Thymus (tissue), 11 donors: ENCODE data around the gene NFIC. TPM values are rescaled to one million over a fixed set of nuclear protein-coding genes. Genes with fewer than 3 reads are reported as not detected.

Source experiments
- DNase-seq, 9 donors: peaks; one replicate each; pipeline ENCODE4 v3.0.0-alpha.2; 2013; ENCODE audit warnings: low spot score in 9 of 9, low read depth in 6 of 9, missing footprints in 1 of 9
- H3K27ac ChIP-seq, 2 donors: one replicate each; pipeline ENCODE4 v1.5.1; 2013; ENCODE audit warnings: control low read depth in 1 of 2, low read depth in 1 of 2, low read length in 1 of 2, mild to moderate bottlenecking in 1 of 2, moderate library complexity in 1 of 2
- H3K27me3 ChIP-seq, 2 donors: one replicate each; pipeline ENCODE4 v1.5.1; 2013; ENCODE audit warnings: low read length in 1 of 2; ENCODE audit not compliant: control insufficient read depth in 2 of 2, insufficient read depth in 1 of 2
- H3K36me3 ChIP-seq, 2 donors: one replicate each; pipeline ENCODE4 v1.5.1; 2013; ENCODE audit warnings: low read length in 1 of 2, mild to moderate bottlenecking in 1 of 2, moderate library complexity in 1 of 2; ENCODE audit not compliant: control insufficient read depth in 2 of 2, insufficient read depth in 2 of 2
- H3K4me1 ChIP-seq, 2 donors: one replicate each; pipeline ENCODE4 v1.5.1; 2013; ENCODE audit warnings: low read length in 2 of 2; ENCODE audit not compliant: control insufficient read depth in 2 of 2, insufficient read depth in 2 of 2
- H3K4me3 ChIP-seq, 2 donors: one replicate each; pipeline ENCODE4 v1.5.1; 2013; ENCODE audit warnings: low read length in 2 of 2, control low read depth in 1 of 2, mild to moderate bottlenecking in 1 of 2
- H3K9me3 ChIP-seq, 2 donors: one replicate each; pipeline ENCODE4 v1.5.1; 2013; ENCODE audit warnings: low read length in 1 of 2, mild to moderate bottlenecking in 1 of 2; ENCODE audit not compliant: control insufficient read depth in 2 of 2, insufficient read depth in 1 of 2
- WGBS: extraction: QIAGEN DNeasy Blood & Tissue Kit; methylation state at CpG from one replicate; pipeline ENCODE4 v1.1.7; 2013; 5-methylcytosine and 5-hydroxymethylcytosine counted together
- polyA plus RNA-seq: library from polyadenylated mRNA; stranded (reverse); fragments of 200-250 nt; gene quantifications from one replicate; pipeline ENCODE4 v1.2.3, GENCODE V29; 2013
- total RNA-seq: library from RNA; stranded (reverse); fragments of 120-200 nt; gene quantifications from one replicate; pipeline ENCODE4 v1.2.4, GENCODE V29; 2013
- donor health status: healthy.

Gene NFIC
- total and polyA plus RNA-seq, 2 donors, result 2.1 to 17.0 TPM

- peaks cover 0 to 13% of the 10 kb centered on the region in 2 donors for H3K4me1 ChIP-seq
- no peak for DNase-seq
These were observed 89.7 kb downstream of the NFIC start for GRCh38 chr19:3455960-3456601.

GRCh38 chr19:3456925-3457527 is 90.6 kb downstream of the NFIC start:
- H3K27me3 ChIP-seq, result peaks cover 0 to 28% of the 10 kb centered on the region in 2 donors
- no peak overlapping the region for H3K4me3 ChIP-seq
- peaks cover 0 to 13% of the 10 kb centered on the region in 2 donors for H3K4me1 ChIP-seq
- peaks cover 7 to 38% of the 10 kb centered on the region in 2 donors for H3K36me3 ChIP-seq
- no peaks in the 10 kb centered on the region for H3K9me3 ChIP-seq
- no peak for DNase-seq
- 96% methylated on average over 18 of the region's 18 CpGs for WGBS
- no peak overlapping the region for H3K27ac ChIP-seq

More at GRCh38 chr19:3455960-3456601, 89.7 kb downstream of the NFIC start:
- 97% methylated on average over 37 of the region's 37 CpGs for WGBS
- Histone ChIP-seq H3K4me3 (no peak overlapping the region), H3K27me3 (peaks cover 0 to 28% of the 10 kb centered on the region in 2 donors), H3K9me3 (no peaks in the 10 kb centered on the region), H3K36me3 (peaks cover 8 to 41% of the 10 kb centered on the region in 2 donors), H3K27ac (no peak overlapping the region)

GRCh38 chr19:3457528-3458228 is 91.3 kb downstream of the NFIC start:
- WGBS, result 94% methylated on average over 22 of the region's 22 CpGs
- Histone ChIP-seq H3K27me3 (peaks cover 0 to 31% of the 10 kb centered on the region in 2 donors), H3K4me3 (no peak overlapping the region), H3K36me3 (peaks cover 1 to 31% of the 10 kb centered on the region in 2 donors), H3K4me1 (peaks cover 0 to 13% of the 10 kb centered on the region in 2 donors), H3K9me3 (no peaks in the 10 kb centered on the region), H3K27ac (no peak overlapping the region)
- DNase-seq, result no peak

GRCh38 chr19:3458229-3459088 is 92.1 kb downstream of the NFIC start:
- Histone ChIP-seq H3K9me3 (no peaks in the 10 kb centered on the region), H3K4me1 (peaks cover 0 to 13% of the 10 kb centered on the region in 2 donors), H3K27ac (peak overlapping the region in 1 of 2 donors; percentile 30), H3K27me3 (peaks cover 0 to 39% of the 10 kb centered on the region in 2 donors), H3K4me3 (no peak overlapping the region), H3K36me3 (peaks cover 0 to 27% of the 10 kb centered on the region in 2 donors)
- WGBS, result 90% methylated on average over 19 of the region's 19 CpGs
- DNase-seq, result no peak

GRCh38 chr19:3459089-3459881 is 92.9 kb downstream of the NFIC start:
- H3K4me1 ChIP-seq, result peaks cover 0 to 17% of the 10 kb centered on the region in 2 donors
- DNase-seq, result peak in 2 of 9 donors; percentile 12 to 18
- no peaks in the 10 kb centered on the region for H3K9me3 ChIP-seq
- 86% methylated on average over 26 of the region's 26 CpGs for WGBS
- H3K27me3 ChIP-seq, result peaks cover 0 to 47% of the 10 kb centered on the region in 2 donors
- no peak overlapping the region for H3K27ac ChIP-seq
- no peak overlapping the region for H3K4me3 ChIP-seq
- H3K36me3 ChIP-seq, result peaks cover 0 to 26% of the 10 kb centered on the region in 2 donors

GRCh38 chr19:3459965-3460582 is 93.7 kb downstream of the NFIC start:
- DNase-seq, result no peak
- Histone ChIP-seq H3K4me3 (no peak overlapping the region), H3K27ac (no peak overlapping the region), H3K27me3 (peaks cover 0 to 55% of the 10 kb centered on the region in 2 donors), H3K36me3 (peaks cover 0 to 19% of the 10 kb centered on the region in 2 donors), H3K4me1 (peaks cover 0 to 17% of the 10 kb centered on the region in 2 donors), H3K9me3 (no peaks in the 10 kb centered on the region)
- WGBS, result 97% methylated on average over 15 of the region's 15 CpGs

GRCh38 chr19:3462991-3463713 is 96.8 kb downstream of the NFIC start:
- H3K27ac ChIP-seq, result no peak overlapping the region
- H3K27me3 ChIP-seq, result peaks cover 0 to 57% of the 10 kb centered on the region in 2 donors
- DNase-seq, result no peak
- peaks cover 0 to 17% of the 10 kb centered on the region in 2 donors for H3K4me1 ChIP-seq
- peaks cover 2 to 10% of the 10 kb centered on the region in 2 donors for H3K9me3 ChIP-seq
- 95% methylated on average over 58 of the region's 58 CpGs for WGBS
- peaks cover 0 to 10% of the 10 kb centered on the region in 2 donors for H3K36me3 ChIP-seq
- no peak overlapping the region for H3K4me3 ChIP-seq
